Measurements from ENCODE around the gene SYT11. TPM values are rescaled to one million over a fixed set of nuclear protein-coding genes. Genes with fewer than 3 reads are reported as not detected.
A peak's percentile ranks its signal among the peaks of the same experiment; 100 is the strongest.

SYT11 gene
- total RNA-seq, 4 donors from 2014 or later: 3.3 to 9.1 (median 3.6) TPM

DNA sequence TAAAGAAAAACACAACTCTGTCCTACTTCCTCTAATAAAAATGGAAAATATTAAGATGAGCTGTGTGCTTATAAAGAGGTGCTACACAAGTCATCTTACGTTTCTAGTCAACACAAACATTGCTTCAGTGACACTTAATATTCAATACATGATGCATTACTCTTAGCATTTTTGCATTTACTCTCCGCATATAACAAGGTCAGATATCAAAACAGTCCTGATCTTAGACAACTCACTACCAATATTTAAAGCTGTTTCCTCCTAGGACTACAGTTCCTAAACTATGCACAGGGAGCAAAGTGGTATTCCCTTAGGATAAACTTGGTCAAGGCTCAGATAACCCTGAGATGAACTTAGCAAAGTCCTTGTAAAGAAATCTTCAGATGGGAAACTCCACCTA is 39.5 kb downstream of the SYT11 start:
- Histone ChIP-seq H3K9me3 (no peaks in the 10 kb centered on the region), H3K4me3 (replicated peaks in 1 of 3) (no peak overlapping the region), H3K4me1 (no peaks in the 10 kb centered on the region), H3K27me3 (no peaks in the 10 kb centered on the region), H3K27ac (no peak overlapping the region), H3K36me3 (peaks cover 54 to 55% of the 10 kb centered on the region in 2 donors)
- no peak for DNase-seq
- intact Hi-C loops (cut with DNase I): no loop called here
- WGBS, 2 donors: 84 to 85% methylated on average over 2 of the region's 2 CpGs
- no peak for TF ChIP-seq POLR2A (IDR thresholded peaks at IDR 0.05)
- TF ChIP-seq, protein P1, sequence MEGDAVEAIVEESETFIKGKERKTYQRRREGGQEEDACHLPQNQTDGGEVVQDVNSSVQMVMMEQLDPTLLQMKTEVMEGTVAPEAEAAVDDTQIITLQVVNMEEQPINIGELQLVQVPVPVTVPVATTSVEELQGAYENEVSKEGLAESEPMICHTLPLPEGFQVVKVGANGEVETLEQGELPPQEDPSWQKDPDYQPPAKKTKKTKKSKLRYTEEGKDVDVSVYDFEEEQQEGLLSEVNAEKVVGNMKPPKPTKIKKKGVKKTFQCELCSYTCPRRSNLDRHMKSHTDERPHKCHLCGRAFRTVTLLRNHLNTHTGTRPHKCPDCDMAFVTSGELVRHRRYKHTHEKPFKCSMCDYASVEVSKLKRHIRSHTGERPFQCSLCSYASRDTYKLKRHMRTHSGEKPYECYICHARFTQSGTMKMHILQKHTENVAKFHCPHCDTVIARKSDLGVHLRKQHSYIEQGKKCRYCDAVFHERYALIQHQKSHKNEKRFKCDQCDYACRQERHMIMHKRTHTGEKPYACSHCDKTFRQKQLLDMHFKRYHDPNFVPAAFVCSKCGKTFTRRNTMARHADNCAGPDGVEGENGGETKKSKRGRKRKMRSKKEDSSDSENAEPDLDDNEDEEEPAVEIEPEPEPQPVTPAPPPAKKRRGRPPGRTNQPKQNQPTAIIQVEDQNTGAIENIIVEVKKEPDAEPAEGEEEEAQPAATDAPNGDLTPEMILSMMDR (IDR thresholded peaks at IDR 0.05): no peak

DNA sequence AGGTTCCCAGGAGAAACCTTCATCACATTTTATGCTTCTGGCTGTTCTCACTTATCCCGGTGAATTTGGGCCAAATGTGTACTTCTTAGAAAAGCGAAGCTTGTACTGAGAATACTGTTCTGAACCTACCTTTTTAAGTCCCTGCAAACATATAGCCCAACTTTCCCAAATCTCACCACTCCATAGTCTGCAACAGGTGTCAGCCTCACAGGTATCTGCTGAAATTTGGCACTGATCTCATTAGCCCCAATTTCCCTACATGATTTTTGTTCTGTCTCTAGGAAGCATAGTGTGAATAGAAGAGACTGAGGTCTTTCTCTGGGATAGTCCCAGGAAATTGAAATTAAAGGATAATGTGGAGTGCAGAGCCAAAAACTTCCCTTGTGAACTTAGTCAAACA is 40.3 kb downstream of the SYT11 start:
- 94 to 96% methylated on average over 2 of the region's 2 CpGs for WGBS, 2 donors
- Histone ChIP-seq H3K4me1 (no peaks in the 10 kb centered on the region), H3K9me3 (no peaks in the 10 kb centered on the region), H3K27me3 (no peaks in the 10 kb centered on the region), H3K36me3 (peaks cover 62 to 63% of the 10 kb centered on the region in 2 donors), H3K4me3 (replicated peaks in 1 of 3) (no peak overlapping the region), H3K27ac (no peak overlapping the region)
- DNase-seq: no peak
- intact Hi-C loops (cut with DNase I): no loop called here
- TF ChIP-seq, protein P1 (IDR thresholded peaks at IDR 0.05): no peak
- no peak for TF ChIP-seq POLR2A (IDR thresholded peaks at IDR 0.05)

- Histone ChIP-seq H3K4me1 (no peaks in the 10 kb centered on the region), H3K27me3 (no peaks in the 10 kb centered on the region), H3K36me3 (peaks cover 67 to 68% of the 10 kb centered on the region in 2 donors), H3K4me3 (replicated peaks in 1 of 3) (no peak overlapping the region), H3K27ac (no peak overlapping the region), H3K9me3 (no peaks in the 10 kb centered on the region)
- no peak for DNase-seq
- TF ChIP-seq, protein P1 (IDR thresholded peaks at IDR 0.05): no peak
- no peak for TF ChIP-seq POLR2A (IDR thresholded peaks at IDR 0.05)
- intact Hi-C loops (cut with DNase I): no loop called here
- 90 to 91% methylated on average over 4 of the region's 4 CpGs for WGBS, 2 donors
These were observed 40.8 kb downstream of the SYT11 start for GRCh38 chr1:155900161-155900560.

DNA sequence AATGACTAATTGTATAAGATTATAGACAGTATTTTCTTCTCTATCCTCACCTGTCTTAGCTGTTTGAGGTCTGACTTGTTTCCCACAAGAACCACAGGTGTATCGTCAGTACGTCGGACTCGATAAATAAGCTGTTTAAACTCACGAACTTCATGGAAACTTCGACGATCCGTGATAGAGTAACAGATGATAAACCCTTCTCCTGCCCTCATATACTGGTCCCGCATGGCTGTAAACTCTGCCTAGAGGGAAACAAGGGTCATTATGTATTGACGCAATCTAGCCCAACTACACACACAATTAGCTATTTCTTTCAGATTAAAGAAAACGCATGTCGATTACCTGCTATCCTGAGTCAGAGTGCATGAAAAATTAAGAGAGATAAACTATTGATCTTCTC is 44.9 kb downstream of the SYT11 start:
- Histone ChIP-seq H3K4me3 (replicated peaks in 1 of 3) (no peak overlapping the region), H3K9me3 (no peaks in the 10 kb centered on the region), H3K27me3 (no peaks in the 10 kb centered on the region), H3K27ac (no peak overlapping the region), H3K4me1 (no peaks in the 10 kb centered on the region), H3K36me3 (peaks cover 65 to 79% of the 10 kb centered on the region in 2 donors)
- no peak for TF ChIP-seq POLR2A (IDR thresholded peaks at IDR 0.05)
- TF ChIP-seq, protein P1 (IDR thresholded peaks at IDR 0.05): no peak
- intact Hi-C loops (cut with DNase I): no loop called here
- no peak for DNase-seq
- 95 to 96% methylated on average over 12 of the region's 12 CpGs for WGBS, 2 donors

DNA sequence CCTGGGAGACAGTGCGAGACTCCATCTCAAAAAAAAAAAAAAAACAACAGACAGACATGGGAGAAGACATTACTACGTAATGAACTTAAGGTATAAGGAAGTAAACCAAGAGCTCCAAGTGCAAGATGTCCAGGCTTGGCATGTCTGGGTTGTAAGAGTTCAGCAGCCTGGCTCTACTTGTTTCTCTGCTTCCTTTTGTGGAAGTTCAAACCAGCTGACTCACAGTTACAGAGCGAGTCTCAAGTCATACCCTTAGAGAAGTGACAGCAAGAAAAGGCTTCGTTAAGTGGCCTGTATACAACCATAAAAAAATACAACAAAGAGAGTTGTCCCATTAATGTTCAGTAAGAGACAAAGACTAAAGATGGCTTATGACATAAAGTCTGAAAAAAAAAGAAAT is 50.5 kb downstream of the SYT11 start:
- peak overlapping the region in 1 of 3 donors; percentile 74 for H3K4me3 ChIP-seq (replicated peaks in 1 of 3)
- H3K27ac ChIP-seq: peak overlapping the region in 2 of 3 donors; percentile 91
- 81 to 85% methylated on average over 4 of the region's 4 CpGs for WGBS, 2 donors
- intact Hi-C loops (cut with DNase I): no loop called here
- H3K4me1 ChIP-seq: peaks cover 6 to 7% of the 10 kb centered on the region in 2 donors
- peaks cover 28 to 46% of the 10 kb centered on the region in 2 donors for H3K36me3 ChIP-seq
- no peaks in the 10 kb centered on the region for H3K9me3 ChIP-seq
- DNase-seq: no peak
- no peak for TF ChIP-seq POLR2A (IDR thresholded peaks at IDR 0.05)
- TF ChIP-seq, protein P1 (IDR thresholded peaks at IDR 0.05): no peak
- no peaks in the 10 kb centered on the region for H3K27me3 ChIP-seq

Measured in thyroid gland (tissue), 4 donors.